Activated CD4-positive, alpha-beta memory T cell treated with anti-CD3 and anti-CD28 coated beads for 36 hours (primary cell): Measurements from ENCODE around the gene FIGNL2. TPM values are rescaled to one million over a fixed set of nuclear protein-coding genes. Genes with fewer than 3 reads are reported as not detected.

Experiments used
- CTCF ChIA-PET: fragments of 350-600 bp; sonication (Branson Sonifier 250); formaldehyde crosslinking; loops from one replicate; lab custom pipeline; 2021; ENCODE audit warnings: antibody characterized with exemption, inconsistent platforms; lab: Charles Lee
- POLR2A ChIA-PET: fragments of 350-600 bp; sonication (Branson Sonifier 250); formaldehyde crosslinking; loops from one replicate; lab custom pipeline; 2021; ENCODE audit warnings: antibody characterized with exemption; lab: Charles Lee
- DNase-seq: peaks from one replicate; pipeline ENCODE4 v3.0.0-alpha.2; 2020
- H3K27ac Mint-ChIP-seq: one replicate; pipeline ENCODE4 v1.8.0; 2021; ENCODE audit warnings: mixed read lengths
- H3K27me3 Mint-ChIP-seq: one replicate; pipeline ENCODE4 v1.8.0; 2021; ENCODE audit warnings: mixed read lengths
- H3K36me3 Mint-ChIP-seq: one replicate; pipeline ENCODE4 v1.8.0; 2021; ENCODE audit warnings: mixed read lengths
- H3K4me1 Mint-ChIP-seq: one replicate; pipeline ENCODE4 v1.8.0; 2021; ENCODE audit warnings: low read depth, mixed read lengths
- H3K4me3 Mint-ChIP-seq: one replicate; pipeline ENCODE4 v1.8.0; 2021; ENCODE audit warnings: mild to moderate bottlenecking, mixed read lengths
- H3K9me3 Mint-ChIP-seq: one replicate; pipeline ENCODE4 v1.8.0; 2021; ENCODE audit warnings: mixed read lengths
- intact Hi-C: fragments of 100-400 bp; cut with micrococcal nuclease; formaldehyde crosslinking; loops from one replicate; pipeline ENCODE4 v1.15.1; 2023
- total RNA-seq, 2 experiments: library from RNA; stranded (reverse); gene quantifications; one replicate each; pipeline ENCODE4 v1.2.3, GENCODE V29; 2021

The FIGNL2 gene, protein sequence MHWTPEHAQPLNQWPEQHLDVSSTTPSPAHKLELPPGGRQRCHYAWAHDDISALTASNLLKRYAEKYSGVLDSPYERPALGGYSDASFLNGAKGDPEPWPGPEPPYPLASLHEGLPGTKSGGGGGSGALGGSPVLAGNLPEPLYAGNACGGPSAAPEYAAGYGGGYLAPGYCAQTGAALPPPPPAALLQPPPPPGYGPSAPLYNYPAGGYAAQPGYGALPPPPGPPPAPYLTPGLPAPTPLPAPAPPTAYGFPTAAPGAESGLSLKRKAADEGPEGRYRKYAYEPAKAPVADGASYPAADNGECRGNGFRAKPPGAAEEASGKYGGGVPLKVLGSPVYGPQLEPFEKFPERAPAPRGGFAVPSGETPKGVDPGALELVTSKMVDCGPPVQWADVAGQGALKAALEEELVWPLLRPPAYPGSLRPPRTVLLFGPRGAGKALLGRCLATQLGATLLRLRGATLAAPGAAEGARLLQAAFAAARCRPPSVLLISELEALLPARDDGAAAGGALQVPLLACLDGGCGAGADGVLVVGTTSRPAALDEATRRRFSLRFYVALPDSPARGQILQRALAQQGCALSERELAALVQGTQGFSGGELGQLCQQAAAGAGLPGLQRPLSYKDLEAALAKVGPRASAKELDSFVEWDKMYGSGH
- total RNA-seq = under 1 TPM; 0.29 to 0.31 TPM

GRCh38 chr12:51848326-51848727, at the start of gene FIGNL2:
TSS of gene FIGNL2 (minus strand) at chr12:51848718. CDS start at chr12:51822413, 26,305 bp downstream.
- H3K4me3 Mint-ChIP-seq = no peak within 1 kb of the TSS
- ChIA-PET CTCF (no interaction called here), POLR2A (no interaction called here)
- peaks cover 39% of the 10 kb centered on the region for H3K27me3 Mint-ChIP-seq
- H3K9me3 Mint-ChIP-seq = no peaks in the 10 kb centered on the region
- H3K36me3 Mint-ChIP-seq = no peaks in the 10 kb centered on the region
- H3K4me1 Mint-ChIP-seq = peaks cover 20% of the 10 kb centered on the region
- intact Hi-C loops = no loop called here
- no peak for DNase-seq
- H3K27ac Mint-ChIP-seq = no peak within 1 kb of the TSS

- H3K9me3 Mint-ChIP-seq = no peaks in the 10 kb centered on the region
- H3K27ac Mint-ChIP-seq = no peak overlapping the region
- no peak overlapping the region for H3K4me3 Mint-ChIP-seq
Measured at GRCh38 chr12:51897181-51897580, 48.7 kb upstream of the FIGNL2 start.

DNA sequence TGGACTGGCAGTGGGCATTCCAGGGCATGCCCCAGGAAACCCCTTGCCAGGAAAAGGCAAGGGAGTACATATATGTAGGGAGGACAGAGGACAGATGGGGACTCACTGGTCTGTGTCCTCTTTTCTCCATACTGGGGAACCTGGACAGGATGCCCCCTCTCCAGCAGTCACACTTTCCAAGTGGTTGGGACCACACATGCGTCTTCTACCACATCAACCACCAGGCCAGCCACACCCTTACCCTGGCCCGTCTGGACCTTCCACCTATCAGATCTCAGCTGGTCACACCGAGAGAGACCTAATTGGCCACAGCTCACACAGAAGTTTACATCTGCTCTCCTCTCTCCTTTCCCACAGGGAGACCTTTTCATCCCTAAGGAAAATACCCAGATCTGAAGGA, 47.7 kb upstream of the FIGNL2 start:
- Mint-ChIP-seq H3K4me3 (no peak overlapping the region), H3K27me3 (peaks cover 3% of the 10 kb centered on the region), H3K36me3 (no peaks in the 10 kb centered on the region), H3K27ac (no peak overlapping the region), H3K4me1 (no peaks in the 10 kb centered on the region), H3K9me3 (no peaks in the 10 kb centered on the region)
- no peak for DNase-seq
- intact Hi-C loops = no loop called here
- ChIA-PET POLR2A (no interaction called here), CTCF (no interaction called here)

More at GRCh38 chr12:51897181-51897580, 48.7 kb upstream of the FIGNL2 start:
- Mint-ChIP-seq H3K36me3 (no peaks in the 10 kb centered on the region), H3K27me3 (peaks cover 3% of the 10 kb centered on the region), H3K4me1 (no peaks in the 10 kb centered on the region)
- intact Hi-C loops = no loop called here
- DNase-seq = no peak
- POLR2A ChIA-PET = no interaction called here
- CTCF ChIA-PET = no interaction called here

DNA sequence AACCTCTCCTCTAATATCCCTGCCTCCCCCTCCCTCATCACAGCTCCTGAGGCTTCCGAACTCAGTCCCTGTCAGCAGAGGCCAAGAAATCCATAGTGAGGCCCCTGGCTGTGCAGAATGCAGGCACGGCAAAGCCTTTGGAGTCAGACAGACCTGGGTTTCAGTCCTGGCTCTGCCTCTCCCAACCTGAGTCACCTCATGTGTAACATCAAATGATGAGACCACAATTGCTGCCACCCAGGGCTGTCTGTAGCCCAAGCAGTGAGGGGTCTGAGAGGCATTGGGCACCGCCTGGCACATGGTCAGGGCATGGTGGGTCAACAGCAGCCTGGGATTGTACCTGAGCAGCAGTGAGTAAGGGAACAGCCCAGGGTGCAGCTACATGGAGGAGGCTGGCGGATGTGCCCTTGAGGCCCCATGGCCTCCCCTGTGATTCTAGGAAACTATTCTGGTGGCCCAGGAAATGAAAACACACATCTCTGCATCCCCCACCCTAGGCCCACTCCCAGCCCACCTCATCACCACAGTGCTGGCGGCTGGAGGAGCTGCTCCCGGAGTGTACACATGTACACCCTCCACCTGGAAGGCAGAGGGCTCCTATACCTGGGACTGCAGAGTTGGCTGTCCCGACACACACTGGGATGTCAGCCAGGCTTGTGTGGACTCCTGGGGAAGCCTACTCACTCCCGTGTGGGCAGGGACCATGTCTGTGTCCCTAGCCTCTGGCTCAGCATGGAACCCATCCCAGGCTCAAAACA, 47.0 kb upstream of the FIGNL2 start:
- no peak overlapping the region for H3K4me3 Mint-ChIP-seq
- no peaks in the 10 kb centered on the region for H3K4me1 Mint-ChIP-seq
- H3K27ac Mint-ChIP-seq = no peak overlapping the region
- intact Hi-C loops = no loop called here
- CTCF ChIA-PET = interaction anchor here (1.1 kb wide), 1 partner anchor 9 kb away, joined by 3 read pairs; no protein-coding TSS in a partner anchor
- H3K36me3 Mint-ChIP-seq = no peaks in the 10 kb centered on the region
- H3K27me3 Mint-ChIP-seq = peaks cover 3% of the 10 kb centered on the region
- H3K9me3 Mint-ChIP-seq = no peaks in the 10 kb centered on the region
- POLR2A ChIA-PET = no interaction called here
- DNase-seq = no peak

- no peak for DNase-seq
- Mint-ChIP-seq H3K4me1 (no peaks in the 10 kb centered on the region), H3K4me3 (no peak overlapping the region), H3K36me3 (no peaks in the 10 kb centered on the region), H3K27ac (no peak overlapping the region), H3K9me3 (no peaks in the 10 kb centered on the region), H3K27me3 (peaks cover 3% of the 10 kb centered on the region)
- intact Hi-C loops = no loop called here
- POLR2A ChIA-PET = interaction anchor here (0.6 kb wide), 1 partner anchor 230 kb away, joined by 3 read pairs; no protein-coding TSS in a partner anchor
- CTCF ChIA-PET = interaction anchor here (0.6 to 1.6 kb wide), 5 partner anchors 18 to 128 kb away, joined by 3 to 6 read pairs (median 4); no protein-coding TSS in a partner anchor
Measured at GRCh38 chr12:51893786-51894185, 45.3 kb upstream of the FIGNL2 start.

GRCh38 chr12:51891843-51892242, 43.3 kb upstream of the FIGNL2 start:
- H3K4me1 Mint-ChIP-seq = no peaks in the 10 kb centered on the region
- CTCF ChIA-PET = interaction anchor here (0.9 to 1.6 kb wide), 2 partner anchors 31 to 132 kb away, joined by 3 to 9 read pairs; no protein-coding TSS in a partner anchor
- no peaks in the 10 kb centered on the region for H3K9me3 Mint-ChIP-seq
- intact Hi-C loops = no loop called here
- POLR2A ChIA-PET = no interaction called here
- no peak overlapping the region for H3K4me3 Mint-ChIP-seq
- peaks cover 3% of the 10 kb centered on the region for H3K27me3 Mint-ChIP-seq
- no peak for DNase-seq
- H3K36me3 Mint-ChIP-seq = no peaks in the 10 kb centered on the region
- no peak overlapping the region for H3K27ac Mint-ChIP-seq

DNA sequence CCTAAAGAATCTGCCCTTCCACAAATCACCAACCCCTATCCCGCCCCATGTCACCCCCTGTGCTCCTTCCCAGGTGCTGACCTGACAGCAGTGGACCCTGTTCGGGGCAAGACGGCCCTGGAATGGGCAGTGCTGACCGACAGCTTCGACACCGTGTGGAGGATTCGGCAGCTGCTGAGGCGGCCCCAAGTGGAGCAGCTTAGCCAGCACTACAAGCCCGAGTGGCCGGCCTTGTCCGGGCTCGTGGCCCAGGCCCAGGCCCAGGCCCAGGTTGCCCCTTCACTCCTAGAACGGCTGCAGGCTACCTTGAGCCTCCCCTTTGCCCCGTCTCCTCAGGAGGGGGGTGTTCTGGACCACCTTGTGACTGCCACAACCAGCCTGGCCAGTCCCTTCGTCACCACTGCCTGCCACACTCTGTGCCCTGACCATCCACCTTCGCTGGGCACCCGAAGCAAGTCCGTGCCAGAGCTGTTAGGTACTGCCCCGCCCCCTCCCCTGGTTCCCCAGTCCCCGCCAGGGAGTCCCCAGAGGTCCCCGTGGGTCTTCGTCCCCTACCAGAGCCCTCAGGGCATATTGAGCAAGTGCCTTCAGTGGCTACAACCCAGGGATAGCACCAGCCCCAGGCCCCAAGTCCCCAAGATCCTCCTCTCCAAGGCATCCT, 42.1 kb upstream of the FIGNL2 start:
- H3K27me3 Mint-ChIP-seq = no peaks in the 10 kb centered on the region
- DNase-seq = no peak
- intact Hi-C loops = no loop called here
- peaks cover 8% of the 10 kb centered on the region for H3K4me1 Mint-ChIP-seq
- no peaks in the 10 kb centered on the region for H3K36me3 Mint-ChIP-seq
- ChIA-PET POLR2A (no interaction called here), CTCF (no interaction called here)
- no peak overlapping the region for H3K27ac Mint-ChIP-seq
- no peaks in the 10 kb centered on the region for H3K9me3 Mint-ChIP-seq
- H3K4me3 Mint-ChIP-seq = no peak overlapping the region

- no peaks in the 10 kb centered on the region for H3K36me3 Mint-ChIP-seq
- intact Hi-C loops = no loop called here
Measured at GRCh38 chr12:51890133-51890464, 41.6 kb upstream of the FIGNL2 start.

GRCh38 chr12:51889216-51890132, 41.0 kb upstream of the FIGNL2 start:
- CTCF ChIA-PET = interaction anchor here (1.8 kb wide), 1 partner anchor 91 kb away, joined by 5 read pairs; no protein-coding TSS in a partner anchor

More at GRCh38 chr12:51890133-51890464, 41.6 kb upstream of the FIGNL2 start:
- Mint-ChIP-seq H3K4me3 (no peak overlapping the region), H3K27me3 (no peaks in the 10 kb centered on the region), H3K27ac (no peak overlapping the region), H3K4me1 (peaks cover 10% of the 10 kb centered on the region), H3K9me3 (peaks cover 3% of the 10 kb centered on the region)
- POLR2A ChIA-PET = no interaction called here
- CTCF ChIA-PET = no interaction called here
- no peak for DNase-seq

GRCh38 chr12:51888316-51889215, 40.0 kb upstream of the FIGNL2 start:
- ChIA-PET CTCF (interaction anchor here (1.8 to 3.3 kb wide), 2 partner anchors 13 to 92 kb away, joined by 5 to 18 read pairs; no protein-coding TSS in a partner anchor), POLR2A (no interaction called here)
- H3K4me1 Mint-ChIP-seq = peaks cover 14% of the 10 kb centered on the region
- H3K36me3 Mint-ChIP-seq = no peaks in the 10 kb centered on the region
- no peak overlapping the region for H3K27ac Mint-ChIP-seq
- no peak overlapping the region for H3K4me3 Mint-ChIP-seq
- DNase-seq = no peak
- intact Hi-C loops = no loop called here
- no peaks in the 10 kb centered on the region for H3K27me3 Mint-ChIP-seq
- peaks cover 8% of the 10 kb centered on the region for H3K9me3 Mint-ChIP-seq

More at GRCh38 chr12:51889216-51890132, 41.0 kb upstream of the FIGNL2 start:
- intact Hi-C loops = no loop called here
- Mint-ChIP-seq H3K27ac (no peak overlapping the region), H3K4me1 (peaks cover 14% of the 10 kb centered on the region), H3K27me3 (no peaks in the 10 kb centered on the region), H3K9me3 (peaks cover 8% of the 10 kb centered on the region), H3K4me3 (no peak overlapping the region), H3K36me3 (no peaks in the 10 kb centered on the region)
- POLR2A ChIA-PET = no interaction called here
- no peak for DNase-seq
